BLaER1 (cell line): ENCODE results near the gene RMDN3.

Source experiments
- H3K27ac ChIP-seq: shearing (Covaris generic); formaldehyde crosslinking; 2 replicates; pipeline ENCODE4 v1.8.1; 2022
- H3K27me3 ChIP-seq: shearing (Covaris generic); formaldehyde crosslinking; 2 replicates; pipeline ENCODE4 v1.8.1; 2022
- H3K36me3 ChIP-seq: shearing (Covaris generic); formaldehyde crosslinking; 2 replicates; pipeline ENCODE4 v1.8.1; 2022
- H3K4me1 ChIP-seq: shearing (Covaris generic); formaldehyde crosslinking; 2 replicates; pipeline ENCODE4 v1.8.1; 2022
- H3K4me2 ChIP-seq: shearing (Covaris generic); formaldehyde crosslinking; 2 replicates; pipeline ENCODE4 v1.8.1; 2022
- H3K4me3 ChIP-seq: shearing (Covaris generic); formaldehyde crosslinking; 2 replicates; pipeline ENCODE4 v1.8.1; 2022
- H3K9ac ChIP-seq: shearing (Covaris generic); formaldehyde crosslinking; 2 replicates; pipeline ENCODE4 v1.8.1; 2022
- H3K9me3 ChIP-seq: shearing (Covaris generic); formaldehyde crosslinking; 2 replicates; pipeline ENCODE4 v1.8.1; 2022
- H4K20me1 ChIP-seq: shearing (Covaris generic); formaldehyde crosslinking; 2 replicates; pipeline ENCODE4 v1.8.1; 2022
- Cebpa-rat ChIP-seq: shearing (Covaris generic); IDR thresholded peaks from 2 replicates; pipeline ENCODE4 v1.8.1; 2022

Gene RMDN3

DNA sequence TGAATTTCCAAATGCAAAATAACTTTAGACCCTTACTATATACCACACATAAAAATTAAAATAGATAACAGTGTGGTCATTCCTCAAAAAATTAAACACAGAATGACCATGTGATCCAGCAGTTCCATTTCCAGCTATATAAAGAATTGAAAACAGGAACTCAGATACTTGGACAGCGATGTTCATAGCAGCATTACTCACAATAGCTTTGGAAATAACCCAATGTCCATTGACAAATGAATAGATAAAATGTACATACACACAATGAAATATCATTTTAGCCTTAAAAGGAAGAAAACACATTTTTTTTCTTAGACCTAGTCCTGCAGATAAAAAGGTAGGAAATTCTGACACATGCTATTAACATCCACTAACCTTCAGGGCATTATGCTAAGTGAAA lies 33.4 kb downstream of the RMDN3 start:
- peaks cover 76% of the 10 kb centered on the region for H3K36me3 ChIP-seq

DNA sequence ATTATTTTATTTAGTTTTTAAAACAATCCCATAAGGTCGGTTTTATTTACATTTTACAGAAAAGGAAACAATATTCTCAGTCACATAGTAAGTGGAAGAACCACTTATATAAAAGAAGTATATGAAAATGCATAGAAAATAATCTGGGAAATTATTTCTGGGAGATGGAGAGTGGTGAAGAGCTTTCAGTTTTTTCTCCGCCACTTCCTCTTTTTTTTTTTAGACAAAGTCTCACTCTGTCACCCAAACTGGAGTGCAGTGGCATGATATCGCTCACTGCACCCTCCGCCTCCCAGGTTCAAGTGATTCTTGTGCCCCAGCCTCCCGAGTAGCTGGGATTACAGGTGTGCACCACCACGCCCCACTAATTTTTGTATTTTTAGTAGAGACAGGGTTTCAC lies 38.9 kb downstream of the RMDN3 start:
- H3K9ac ChIP-seq, result no peak overlapping the region
- H3K27me3 ChIP-seq, result no peaks in the 10 kb centered on the region
- H3K27ac ChIP-seq, result no peak overlapping the region
- no peak overlapping the region for H3K4me3 ChIP-seq
- no peak overlapping the region for H3K4me2 ChIP-seq
- TF ChIP-seq Cebpa-rat, result no peak
- H4K20me1 ChIP-seq, result no peaks in the 10 kb centered on the region
- H3K9me3 ChIP-seq, result no peaks in the 10 kb centered on the region
- peaks cover 99% of the 10 kb centered on the region for H3K36me3 ChIP-seq
- peaks cover 6% of the 10 kb centered on the region; the same call in 1 of the 2 replicates for H3K4me1 ChIP-seq

More for the DNA sequence above, 33.4 kb downstream of the RMDN3 start:
- Histone ChIP-seq H3K4me1 (no peaks in the 10 kb centered on the region), H3K9me3 (no peaks in the 10 kb centered on the region), H3K4me3 (no peak overlapping the region), H3K27me3 (no peaks in the 10 kb centered on the region), H3K9ac (no peak overlapping the region), H3K4me2 (no peak overlapping the region), H3K27ac (no peak overlapping the region), H4K20me1 (no peaks in the 10 kb centered on the region)
- TF ChIP-seq Cebpa-rat, result no peak

DNA sequence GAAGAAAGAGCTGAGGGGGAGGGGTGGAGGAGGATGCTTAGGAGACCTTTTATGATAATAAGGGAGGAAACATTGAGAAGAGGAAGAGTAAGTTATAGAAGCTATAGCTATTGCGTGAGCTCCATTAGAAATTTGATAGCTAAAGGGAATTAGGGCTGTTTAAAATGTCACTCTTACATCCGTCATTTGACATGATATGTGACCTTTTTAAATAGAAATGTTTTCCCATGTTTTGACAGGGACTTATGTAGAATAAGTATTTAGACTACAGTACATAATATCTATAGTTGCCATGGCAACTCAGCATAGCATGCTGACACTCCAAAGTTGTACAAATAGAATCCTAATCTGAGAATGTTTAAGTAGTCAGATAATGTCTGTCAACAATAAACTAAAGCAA lies 40.9 kb downstream of the RMDN3 start:
- Histone ChIP-seq H3K4me3 (no peak overlapping the region), H3K4me2 (no peak overlapping the region), H3K27ac (no peak overlapping the region), H3K36me3 (peaks cover 97% of the 10 kb centered on the region), H3K27me3 (no peaks in the 10 kb centered on the region), H3K4me1 (peaks cover 6% of the 10 kb centered on the region; the same call in 1 of the 2 replicates), H3K9ac (no peak overlapping the region), H4K20me1 (no peaks in the 10 kb centered on the region), H3K9me3 (no peaks in the 10 kb centered on the region)
- TF ChIP-seq Cebpa-rat, result no peak

DNA sequence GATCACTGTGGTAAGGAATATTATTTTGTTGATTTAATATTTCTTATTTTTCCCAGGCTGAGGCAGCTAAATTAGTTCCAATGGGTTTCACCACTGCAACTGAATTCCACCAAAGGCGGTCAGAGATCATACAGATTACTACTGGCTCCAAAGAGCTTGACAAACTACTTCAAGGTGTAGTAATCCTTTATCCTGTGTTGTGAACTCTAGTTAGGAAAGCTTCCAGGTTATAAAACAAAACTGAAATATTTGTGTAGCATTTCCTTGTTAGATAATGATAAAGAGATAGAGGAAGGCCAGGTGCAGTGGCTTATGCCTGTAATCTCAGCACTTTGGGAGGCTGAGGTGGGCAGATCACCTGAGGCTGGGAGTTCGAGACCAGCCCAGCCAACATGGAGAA lies 48.9 kb downstream of the RMDN3 start:
- H3K27ac ChIP-seq, result no peak overlapping the region
- no peaks in the 10 kb centered on the region for H4K20me1 ChIP-seq
- no peak overlapping the region for H3K9ac ChIP-seq
- no peak for TF ChIP-seq Cebpa-rat
- peaks cover 98% of the 10 kb centered on the region for H3K36me3 ChIP-seq
- no peaks in the 10 kb centered on the region for H3K9me3 ChIP-seq
- H3K4me1 ChIP-seq, result no peaks in the 10 kb centered on the region
- no peak overlapping the region for H3K4me3 ChIP-seq
- H3K27me3 ChIP-seq, result no peaks in the 10 kb centered on the region
- no peak overlapping the region for H3K4me2 ChIP-seq

DNA sequence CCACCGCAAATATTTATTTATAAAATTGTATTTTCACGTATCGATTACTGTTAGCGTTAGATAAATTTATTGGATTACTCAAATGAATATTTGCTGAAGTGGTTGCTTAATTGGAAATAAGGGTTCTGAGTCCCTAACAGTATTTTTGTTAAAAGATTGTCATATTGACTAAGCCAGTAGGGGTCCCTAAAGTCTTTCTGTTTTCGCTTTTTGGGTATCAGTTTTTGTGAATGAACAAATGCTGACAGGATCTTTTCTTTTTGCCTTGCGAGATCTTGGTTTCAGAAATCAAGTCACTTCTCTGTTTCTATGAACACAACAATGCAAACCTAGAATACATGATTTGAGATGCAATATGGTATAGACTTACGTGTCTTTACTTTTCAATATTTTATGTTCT lies 53.0 kb downstream of the RMDN3 start:
- peaks cover 3% of the 10 kb centered on the region; the same call in 1 of the 2 replicates for H3K4me1 ChIP-seq
- no peaks in the 10 kb centered on the region for H4K20me1 ChIP-seq
- no peak overlapping the region for H3K4me2 ChIP-seq
- no peaks in the 10 kb centered on the region for H3K27me3 ChIP-seq
- no peak overlapping the region for H3K9ac ChIP-seq
- H3K9me3 ChIP-seq, result no peaks in the 10 kb centered on the region
- no peak for TF ChIP-seq Cebpa-rat
- no peak overlapping the region for H3K27ac ChIP-seq
- H3K36me3 ChIP-seq, result peaks cover 92% of the 10 kb centered on the region
- H3K4me3 ChIP-seq, result no peak overlapping the region

DNA sequence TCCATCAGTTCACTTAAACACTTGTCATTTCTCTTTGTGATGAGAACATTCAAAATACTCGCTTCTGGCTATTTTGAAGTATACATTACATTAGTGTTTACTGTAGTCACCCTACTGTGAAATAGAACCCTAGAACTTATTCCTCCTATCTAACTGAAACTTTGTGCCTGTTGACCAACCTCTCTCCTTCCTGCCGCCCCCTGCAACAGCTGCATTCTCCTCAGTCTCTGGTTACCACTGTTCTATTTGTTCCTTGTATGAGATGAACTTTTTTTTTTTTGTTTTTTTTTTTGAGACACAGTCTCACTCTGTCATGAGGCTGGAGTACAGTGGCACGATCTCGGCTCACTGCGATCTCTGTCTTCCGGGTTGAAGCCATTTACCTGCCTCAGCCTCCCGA lies 57.1 kb downstream of the RMDN3 start:
- Histone ChIP-seq H4K20me1 (no peaks in the 10 kb centered on the region), H3K4me2 (no peak overlapping the region), H3K4me3 (no peak overlapping the region), H3K9me3 (no peaks in the 10 kb centered on the region), H3K9ac (no peak overlapping the region), H3K36me3 (peaks cover 50% of the 10 kb centered on the region), H3K27ac (no peak overlapping the region), H3K27me3 (no peaks in the 10 kb centered on the region), H3K4me1 (peaks cover 29% of the 10 kb centered on the region)
- no peak for TF ChIP-seq Cebpa-rat

DNA sequence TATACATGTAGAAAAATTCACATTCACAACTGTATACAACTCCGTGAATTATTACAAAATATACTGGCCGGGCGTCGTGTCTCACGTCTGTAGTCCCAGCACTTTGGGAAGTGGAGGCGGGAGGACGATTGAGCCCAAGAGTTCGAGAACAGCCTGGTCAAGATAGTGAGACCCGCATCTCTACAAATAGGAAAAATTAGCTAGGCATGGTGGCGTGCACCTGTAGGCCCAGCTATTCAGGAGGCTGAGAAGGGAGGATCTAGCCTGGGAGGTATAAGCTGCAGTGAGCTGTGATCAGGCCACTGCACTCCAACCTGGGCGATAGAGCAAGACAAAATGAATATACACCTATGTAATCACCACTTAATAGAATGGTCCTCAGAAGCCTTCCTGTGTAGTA lies 58.8 kb downstream of the RMDN3 start:
- Histone ChIP-seq H3K9ac (peak overlapping the region; percentile 87), H3K4me3 (peak overlapping the region; percentile 88), H3K27me3 (no peaks in the 10 kb centered on the region), H4K20me1 (no peaks in the 10 kb centered on the region), H3K4me1 (peaks cover 29% of the 10 kb centered on the region), H3K4me2 (peak overlapping the region; percentile 89), H3K27ac (no peak overlapping the region), H3K9me3 (no peaks in the 10 kb centered on the region), H3K36me3 (peaks cover 47% of the 10 kb centered on the region)
- no peak for TF ChIP-seq Cebpa-rat

DNA sequence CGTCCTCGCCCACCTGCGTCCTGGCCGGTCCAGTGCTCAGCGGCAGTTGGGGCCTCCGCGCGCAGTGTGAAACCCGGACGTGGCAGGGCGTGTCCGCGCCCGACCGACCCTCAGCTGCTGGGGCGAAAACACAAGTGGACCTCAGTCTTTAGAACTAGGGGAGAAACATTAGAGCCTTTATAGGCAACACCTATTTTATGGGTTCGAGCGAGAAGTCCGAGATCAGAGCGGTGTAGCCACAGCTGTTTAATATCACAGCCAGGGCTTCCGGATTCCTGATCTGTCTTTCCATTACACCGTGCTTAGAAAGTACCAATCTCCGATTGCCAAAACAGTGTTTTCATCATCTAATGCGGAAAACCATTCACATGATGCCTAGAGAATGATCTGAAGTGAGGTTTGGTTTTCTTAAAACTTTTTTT lies 59.6 kb downstream of the RMDN3 start:
- H3K36me3 ChIP-seq, result peaks cover 39% of the 10 kb centered on the region

DNA sequence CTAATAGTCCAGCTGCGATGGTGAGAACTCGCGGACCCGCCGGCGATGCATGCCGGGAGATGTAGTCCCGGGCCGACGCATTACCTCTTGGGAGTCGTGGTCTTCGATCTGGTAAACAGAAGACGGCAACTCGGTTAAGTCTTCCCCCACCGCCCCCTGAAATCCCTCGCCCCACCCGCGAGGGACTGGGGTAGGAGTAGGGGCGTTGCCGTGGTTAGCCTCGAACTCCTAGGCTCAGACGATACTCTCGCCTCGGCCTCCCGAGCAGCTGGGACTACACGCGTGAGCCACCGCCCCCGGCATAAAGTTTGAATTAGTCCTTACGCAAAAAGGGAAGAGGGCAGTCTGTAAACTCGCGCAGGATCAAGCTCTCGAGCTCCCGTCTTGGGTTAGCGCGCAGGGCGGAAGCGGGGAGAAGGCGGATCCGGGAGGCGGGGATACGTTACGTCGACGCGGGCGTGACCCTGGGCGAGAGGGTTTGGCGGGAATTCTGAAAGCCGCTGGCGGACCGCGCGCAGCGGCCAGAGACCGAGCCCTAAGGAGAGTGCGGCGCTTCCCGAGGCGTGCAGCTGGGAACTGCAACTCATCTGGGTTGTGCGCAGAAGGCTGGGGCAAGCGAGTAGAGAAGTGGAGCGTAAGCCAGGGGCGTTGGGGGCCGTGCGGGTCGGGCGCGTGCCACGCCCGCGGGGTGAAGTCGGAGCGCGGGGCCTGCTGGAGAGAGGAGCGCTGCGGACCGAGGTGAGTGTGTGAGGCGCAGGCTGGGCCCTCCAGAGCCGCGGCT lies 60.2 kb downstream of the RMDN3 start, which contains the start of gene RAD51:
RAD51 (plus strand) TSS at position 487 of the 781 bp plus-strand sequence. CDS start 3,585 bp downstream, outside the sequence.
- Histone ChIP-seq H3K27ac (peak within 1 kb of the TSS; percentile 87), H3K9me3 (no peaks in the 10 kb centered on the region), H3K9ac (peak within 1 kb of the TSS; percentile 87), H3K4me2 (peak within 1 kb of the TSS; percentile 89), H3K36me3 (peaks cover 33% of the 10 kb centered on the region), H4K20me1 (no peaks in the 10 kb centered on the region), H3K27me3 (no peaks in the 10 kb centered on the region), H3K4me1 (peaks cover 29% of the 10 kb centered on the region), H3K4me3 (peak within 1 kb of the TSS; percentile 88)
- TF ChIP-seq Cebpa-rat, result no peak

More for the DNA sequence above, 59.6 kb downstream of the RMDN3 start:
- TF ChIP-seq Cebpa-rat, result no peak
- H3K4me2 ChIP-seq, result peak overlapping the region; percentile 89
- no peaks in the 10 kb centered on the region for H4K20me1 ChIP-seq
- H3K9me3 ChIP-seq, result no peaks in the 10 kb centered on the region
- peaks cover 29% of the 10 kb centered on the region for H3K4me1 ChIP-seq
- H3K27ac ChIP-seq, result peak overlapping the region; percentile 87
- peak overlapping the region; percentile 87 for H3K9ac ChIP-seq
- peak overlapping the region; percentile 88 for H3K4me3 ChIP-seq
- H3K27me3 ChIP-seq, result no peaks in the 10 kb centered on the region

DNA sequence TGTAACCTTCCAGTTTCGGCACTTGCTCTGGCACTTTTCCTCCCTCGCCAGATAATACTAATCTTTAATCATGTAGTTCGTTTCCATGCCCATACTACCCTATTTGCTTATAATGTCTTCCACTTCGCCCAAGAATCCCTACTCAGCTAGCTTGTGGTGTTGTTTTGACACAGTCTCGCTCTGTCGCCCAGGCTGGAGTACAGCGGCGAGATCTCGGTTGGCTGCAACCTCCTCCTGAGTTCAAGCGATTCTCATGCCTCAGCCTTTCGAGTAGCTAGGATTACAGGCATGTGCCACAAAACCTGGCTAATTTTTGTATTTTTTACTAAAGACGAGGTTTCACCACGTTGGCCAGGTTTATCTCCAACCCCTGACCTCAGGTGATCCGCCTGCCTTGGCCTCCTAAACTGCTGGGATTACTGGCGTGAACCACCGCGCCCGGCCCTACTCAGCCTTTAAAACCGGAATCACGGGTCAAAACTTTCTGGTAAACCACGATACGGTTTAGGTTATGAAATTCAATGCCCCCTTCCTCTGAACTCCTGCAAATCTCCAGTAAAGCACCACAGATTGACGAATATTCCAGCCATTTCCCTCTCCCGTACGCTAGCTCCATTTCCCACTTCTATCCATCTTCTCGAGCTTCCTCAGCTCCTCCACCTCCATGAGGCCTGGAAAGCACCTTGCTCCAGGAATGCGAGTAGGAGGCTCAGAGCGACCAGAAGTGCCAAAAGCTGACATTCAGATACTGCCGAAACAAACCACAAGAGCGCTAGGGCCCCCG lies 61.0 kb downstream of the RMDN3 start:
- Histone ChIP-seq H3K36me3 (peaks cover 25% of the 10 kb centered on the region), H3K9me3 (no peaks in the 10 kb centered on the region), H3K9ac (peak overlapping the region; percentile 87), H3K4me3 (peak overlapping the region; percentile 88), H4K20me1 (no peaks in the 10 kb centered on the region), H3K27me3 (no peaks in the 10 kb centered on the region), H3K4me2 (peak overlapping the region; percentile 89), H3K4me1 (peaks cover 29% of the 10 kb centered on the region), H3K27ac (peak overlapping the region; percentile 87)
- TF ChIP-seq Cebpa-rat, result no peak
